HCT116 (cell line): ENCODE measurements around the gene GTF2H4. TPM values are rescaled to one million over a fixed set of nuclear protein-coding genes. Genes with fewer than 3 reads are reported as not detected.

Experiments
- ATAC-seq: fragments of 200-7000 bp; cut with Tn5 transposase; 2 replicates; pipeline ENCODE4 v1.9.1; 2020; ENCODE audit warnings: mild to moderate bottlenecking, moderate library complexity
- BruUV-seq: library from RNA; stranded (reverse); fragments of 400-500 nt; replicated peaks from 2 replicates; lab custom pipeline; 2021; lab: Mats Ljungman, UMichigan
- CTCF ChIA-PET: fragments of 300-600 bp; sonication (Branson Sonifier 250); formaldehyde crosslinking; loops from one replicate; lab custom pipeline; 2021; ENCODE audit warnings: antibody characterized with exemption; lab: Charles Lee
- POLR2A ChIA-PET: fragments of 300-600, 350-600 bp; sonication (Branson Sonifier 250); formaldehyde crosslinking; loops from one replicate; lab custom pipeline; 2021; ENCODE audit warnings: antibody characterized with exemption; lab: Charles Lee
- RAD21 ChIA-PET, 2 experiments: fragments of 300-600 bp; sonication (Branson Sonifier 250); formaldehyde crosslinking; loops; one replicate each; lab custom pipeline; 2023; ENCODE audit warnings: low total read pairs in 2 of 2; ENCODE audit not compliant: uncharacterized antibody in 2 of 2, unreplicated experiment in 2 of 2, low non-redundant PET in 1 of 2; lab: Charles Lee
- DNase-seq: peaks from one replicate; pipeline ENCODE4 v3.0.0-alpha.2; 2010; ENCODE audit warnings: low read depth, low spot score
- H2AFZ ChIP-seq: fragments of 200-600 bp; shearing (Covaris generic), sonication (generic); 2 replicates; pipeline ENCODE4 v1.6.1; 2017; ENCODE audit warnings: low read depth, mixed run types, mixed read lengths, antibody characterized with exemption, low read length; ENCODE audit not compliant: poor library complexity, severe bottlenecking
- H3K27ac ChIP-seq: 2 replicates; pipeline ENCODE4 v1.5.1; 2012; ENCODE audit warnings: low read depth, low read length
- H3K27me3 ChIP-seq: fragments of 200-600 bp; sonication (generic); 2 replicates; pipeline ENCODE4 v1.6.1; 2016; ENCODE audit warnings: mixed run types, low read length, mixed read lengths; ENCODE audit not compliant: insufficient read depth
- H3K36me3 ChIP-seq, 2 experiments: fragments of 200-500 bp in 1 of 2; fragments of 200-600 bp in 1 of 2; sonication (Bioruptor generic) in 1 of 2; sonication (generic) in 1 of 2; 2 replicates each; pipeline versions ENCODE4 v1.5.1 to v1.6.1; 2014 to 2016; ENCODE audit warnings: low read length in 2 of 2, inconsistent platforms in 1 of 2, mixed read lengths in 1 of 2, mixed run types in 1 of 2; ENCODE audit not compliant: insufficient read depth in 2 of 2, control insufficient read depth in 1 of 2
- H3K4me1 ChIP-seq, 2 experiments: fragments of 200-600 bp in 1 of 2; sonication (generic) in 1 of 2; 2 replicates each; pipeline versions ENCODE4 v1.5.1 to v1.6.1; 2012 to 2017; ENCODE audit warnings: low read length in 2 of 2, inconsistent platforms in 1 of 2, mild to moderate bottlenecking in 1 of 2, mixed read lengths in 1 of 2, mixed run types in 1 of 2, moderate library complexity in 1 of 2; ENCODE audit not compliant: insufficient read depth in 2 of 2, control insufficient read depth in 1 of 2
- H3K4me2 ChIP-seq: fragments of 200-600 bp; sonication (generic); 2 replicates; pipeline ENCODE4 v1.6.1; 2017; ENCODE audit warnings: mixed run types, low read length, mixed read lengths
- H3K4me3 ChIP-seq, 2 experiments: fragments of 200-600 bp in 1 of 2; sonication (generic) in 1 of 2; replicated peaks in 1 of 2; 2 replicates each; pipeline ENCODE4 v1.5.1; 2011 to 2016; ENCODE audit warnings: low read length in 2 of 2, control low read depth in 1 of 2, low read depth in 1 of 2, mild to moderate bottlenecking in 1 of 2, mixed read lengths in 1 of 2, mixed run types in 1 of 2
- H3K79me2 ChIP-seq: fragments of 200-600 bp; sonication (generic); 2 replicates; pipeline ENCODE4 v1.6.1; 2017; ENCODE audit warnings: mild to moderate bottlenecking, mixed run types, low read length, moderate library complexity, mixed read lengths; ENCODE audit not compliant: insufficient read depth
- H3K9ac ChIP-seq: fragments of 200-600 bp; sonication (generic); 2 replicates; pipeline ENCODE4 v1.6.1; 2016; ENCODE audit warnings: low read length, mixed read lengths
- H3K9me2 ChIP-seq: fragments of 200-600 bp; sonication (generic), shearing (Covaris generic); 2 replicates; pipeline ENCODE4 v1.6.1; 2017; ENCODE audit warnings: mixed run types, mild to moderate bottlenecking, moderate library complexity; ENCODE audit not compliant: insufficient read depth
- H3K9me3 ChIP-seq, 2 experiments: fragments of 200-500 bp in 1 of 2; fragments of 200-600 bp in 1 of 2; sonication (Bioruptor generic) in 1 of 2; sonication (generic) in 1 of 2; 2 replicates each; pipeline ENCODE4 v1.6.1; 2014 to 2017; ENCODE audit warnings: low read length in 2 of 2, mixed read lengths in 2 of 2, inconsistent platforms in 1 of 2, low read depth in 1 of 2, mild to moderate bottlenecking in 1 of 2, mixed run types in 1 of 2, moderate library complexity in 1 of 2; ENCODE audit not compliant: control insufficient read depth in 1 of 2, insufficient read depth in 1 of 2
- H4K20me1 ChIP-seq: fragments of 200-600 bp; sonication (generic), shearing (Covaris generic); 2 replicates; pipeline ENCODE4 v1.6.1; 2017; ENCODE audit warnings: mixed run types, mild to moderate bottlenecking, moderate library complexity; ENCODE audit not compliant: insufficient read depth
- ATF3 ChIP-seq: IDR thresholded peaks from 2 replicates; pipeline ENCODE4 v1.6.1; 2012
- CBX3 ChIP-seq: IDR thresholded peaks from 2 replicates; pipeline ENCODE4 v1.6.1; 2012; ENCODE audit warnings: low read depth
- CEBPB ChIP-seq: IDR thresholded peaks from 2 replicates; pipeline ENCODE4 v1.6.1; 2012; ENCODE audit warnings: low read depth
- CTCF ChIP-seq, 3 experiments: fragments of 200-600 bp in 1 of 3; sonication (generic) in 1 of 3; IDR thresholded peaks in 2 of 3; conservative IDR thresholded peaks in 1 of 3; 2 replicates each; pipeline ENCODE4 v1.5.1; 2012 to 2017; ENCODE audit warnings: low read depth in 2 of 3, low read length in 2 of 3, antibody characterized with exemption in 1 of 3, borderline replicate concordance in 1 of 3, control low read depth in 1 of 3, mild to moderate bottlenecking in 1 of 3, mixed read lengths in 1 of 3, mixed run types in 1 of 3, moderate library complexity in 1 of 3; ENCODE audit not compliant: insufficient read depth in 1 of 3
- EGR1 ChIP-seq: IDR thresholded peaks from 2 replicates; pipeline ENCODE4 v1.6.1; 2012; ENCODE audit warnings: low read depth
- ELF1 ChIP-seq: IDR thresholded peaks from 2 replicates; pipeline ENCODE4 v1.6.1; 2012; ENCODE audit warnings: low read depth, borderline replicate concordance
- EZH2 ChIP-seq: fragments of 200-600 bp; sonication (generic); IDR thresholded peaks from 2 replicates; pipeline ENCODE4 v1.6.1; 2017; ENCODE audit warnings: antibody characterized with exemption, mixed run types
- EZH2phosphoT487 ChIP-seq: fragments of 200-600 bp; IDR thresholded peaks from 2 replicates; pipeline ENCODE4 v1.6.1; 2018; ENCODE audit warnings: antibody characterized with exemption, borderline replicate concordance
- FOSL1 ChIP-seq: IDR thresholded peaks from 2 replicates; pipeline ENCODE4 v1.6.1; 2012; ENCODE audit warnings: low read depth
- MAX ChIP-seq: IDR thresholded peaks from 2 replicates; pipeline ENCODE4 v1.6.1; 2012
- POLR2A ChIP-seq: IDR thresholded peaks from 2 replicates; pipeline ENCODE4 v1.7.0; 2011; ENCODE audit warnings: borderline replicate concordance; ENCODE audit not compliant: insufficient read depth, insufficient read length; ENCODE audit errors: extremely low read depth
- RAD21 ChIP-seq: IDR thresholded peaks from 2 replicates; pipeline ENCODE4 v1.6.1; 2012; ENCODE audit warnings: low read depth, mild to moderate bottlenecking
- REST ChIP-seq: IDR thresholded peaks from 2 replicates; pipeline ENCODE4 v1.6.1; 2012; ENCODE audit warnings: low read depth
- SRF ChIP-seq: IDR thresholded peaks from 2 replicates; pipeline ENCODE4 v1.6.1; 2012; ENCODE audit warnings: low read depth
- TCF7L2 ChIP-seq: IDR thresholded peaks from 2 replicates; pipeline ENCODE4 v1.7.0; 2011; ENCODE audit warnings: borderline replicate concordance, inconsistent platforms; ENCODE audit not compliant: insufficient read depth, insufficient read length; ENCODE audit errors: extremely low read depth
- YY1 ChIP-seq: IDR thresholded peaks from 2 replicates; pipeline ENCODE4 v1.6.1; 2011; ENCODE audit warnings: low read length, low read depth, moderate library complexity, mild to moderate bottlenecking; ENCODE audit not compliant: insufficient replicate concordance; ENCODE audit errors: extremely low read depth
- ZBTB33 ChIP-seq: IDR thresholded peaks from 2 replicates; pipeline ENCODE4 v1.6.1; 2011; ENCODE audit warnings: mild to moderate bottlenecking, low read length, moderate library complexity; ENCODE audit not compliant: insufficient replicate concordance; ENCODE audit errors: extremely low read depth
- ZNF274 ChIP-seq: fragments of 200-500 bp; sonication (Bioruptor generic); IDR thresholded peaks from 2 replicates; pipeline ENCODE4 v1.6.1; 2014; ENCODE audit warnings: mild to moderate bottlenecking, low read depth, low read length, inconsistent platforms
- intact Hi-C: fragments of 100-400 bp; cut with micrococcal nuclease; formaldehyde crosslinking; loops from 2 replicates; pipeline ENCODE4 v1.10.0; 2022
- total RNA-seq: library from RNA; stranded (reverse); gene quantifications from one replicate; pipeline ENCODE4 v1.2.1, GENCODE V29; 2021; ENCODE audit not compliant: unreplicated experiment

GTF2H4 gene
- total RNA-seq, 1 experiment from 2014 or later = 59.7 TPM

GRCh38 chr6:30922447-30922852, 14.4 kb downstream of the GTF2H4 start:
- POLR2A ChIA-PET = no interaction called here
- no TSS peak for BruUV-seq
- Histone ChIP-seq H3K9ac (no peak overlapping the region), H2AFZ (no peak overlapping the region), H3K4me1 (peaks cover 0 to 24% of the 10 kb centered on the region in 2 experiments; a peak in 1 of 4 replicates), H3K36me3 (peaks cover 14 to 21% of the 10 kb centered on the region in 2 experiments; a peak in 3 of 4 replicates), H3K9me2 (no peaks in the 10 kb centered on the region), H3K79me2 (no peaks in the 10 kb centered on the region), H3K27ac (no peak overlapping the region), H3K4me2 (0 out of 2 replicates have a peak overlapping the region, but pooled peaks have one; percentile 1)
- intact Hi-C loops = no loop called here
- no peak for DNase-seq
- CTCF ChIA-PET = no interaction called here
- RAD21 ChIA-PET = no interaction called here
- peak; percentile 50; the same call in 1 of the 2 replicates for ATAC-seq
- TF ChIP-seq ZNF274 = no peak
- TF ChIP-seq MAX = no peak
- no peak for TF ChIP-seq EZH2
- no peak for TF ChIP-seq EZH2phosphoT487
- no peak for TF ChIP-seq YY1
- TF ChIP-seq REST = no peak
- no peak for TF ChIP-seq CTCF (IDR thresholded peaks at IDR 0.05 in 2 of 3, conservative IDR thresholded peaks at IDR 0.05 in 1 of 3; ENCODE audit: borderline replicate concordance in 1 of 3, insufficient read depth in 1 of 3, low read depth in 2 of 3, low read length in 2 of 3)
- TF ChIP-seq CBX3 = no peak
- TF ChIP-seq CEBPB = no peak
- TF ChIP-seq EGR1 = no peak
- no peak for TF ChIP-seq RAD21
- TF ChIP-seq POLR2A = no peak
- TF ChIP-seq ELF1 = no peak
- TF ChIP-seq FOSL1 = no peak
- TF ChIP-seq ATF3 = no peak
- TF ChIP-seq TCF7L2 = no peak
- TF ChIP-seq ZBTB33 = no peak
- no peak for TF ChIP-seq SRF
- TF ChIP-seq, all 23 proteins: peak for 0
- no peak overlapping the region for H3K4me3 ChIP-seq
- no peaks in the 10 kb centered on the region for H3K9me3 ChIP-seq
- no peaks in the 10 kb centered on the region for H3K27me3 ChIP-seq
- no peaks in the 10 kb centered on the region for H4K20me1 ChIP-seq
